ENCODE measurements around the gene SAP25. TPM values are rescaled to one million over a fixed set of nuclear protein-coding genes. Genes with fewer than 3 reads are reported as not detected.

SAP25 gene
- total RNA-seq, 4 donors from 2014 or later: 0.96 to 52.4 (median 2.7) TPM; not detected in 1

- in situ Hi-C loops (cut with MboI; ENCODE audit: low pct_ligation_motif_present in 1 of 4, low pct_unique_long_range_greater_than_20kb in 1 of 4, low sequenced_read_pairs in 3 of 4) (loop anchor here in 2 of 4 donors (10.0 to 25.0 kb wide), 2 partner anchors 88 to 101 kb away; partner anchors contain the start of genes GIGYF1 (in 1 of the 2) and GNB2 (in 1 of the 2)), intact Hi-C loops (cut with DNase I; ENCODE audit: low total_unique reads) (no loop called here)
- peak within 1 kb of the TSS; percentile 97 to 99 (median 98) for H3K27ac ChIP-seq
- no peaks in the 10 kb centered on the region for H3K9me3 ChIP-seq
- no peak for TF ChIP-seq CTCF (IDR thresholded peaks at IDR 0.05)
- TF ChIP-seq POLR2AphosphoS5 (IDR thresholded peaks at IDR 0.05): peak in 2 of 3 donors; percentile 28 to 64
- H3K4me3 ChIP-seq: peak within 1 kb of the TSS; percentile 82 to 100 (median 96)
- no peaks in the 10 kb centered on the region for H3K27me3 ChIP-seq
- peak; percentile 100 for DNase-seq
- peaks cover 0 to 7% (median 3%) of the 10 kb centered on the region in 4 donors for H3K36me3 ChIP-seq
- WGBS, 2 donors (ENCODE audit: low coverage in 1 of 2): 0% methylated on average over 48 of the region's 53 CpGs; no CpG with 5 or more reads in 1 of the 2 donors
- H3K4me1 ChIP-seq: peaks cover 9 to 40% (median 33%) of the 10 kb centered on the region in 4 donors
These were observed 12.7 kb upstream of the SAP25 start, which contains the start of gene FBXO24 for GRCh38 chr7:100586266-100587025. Gene FBXO24 (plus strand): TSS chr7:100586328. CDS start chr7:100586626, 298 bp downstream.

- H3K27me3 ChIP-seq: no peaks in the 10 kb centered on the region
- H3K36me3 ChIP-seq: peaks cover 0 to 14% (median 7%) of the 10 kb centered on the region in 4 donors
- in situ Hi-C loops (cut with MboI; ENCODE audit: low pct_ligation_motif_present in 1 of 4, low pct_unique_long_range_greater_than_20kb in 1 of 4, low sequenced_read_pairs in 3 of 4) (loop anchor here in 2 of 4 donors (10.0 to 25.0 kb wide), 2 partner anchors 89 to 102 kb away; partner anchors contain the start of genes GIGYF1 (in 1 of the 2) and GNB2 (in 1 of the 2)), intact Hi-C loops (cut with DNase I; ENCODE audit: low total_unique reads) (no loop called here)
- no peaks in the 10 kb centered on the region for H3K9me3 ChIP-seq
- H3K4me3 ChIP-seq: peak within 1 kb of the TSS; percentile 82 to 100 (median 96)
- peak; percentile 74 for TF ChIP-seq EP300 (IDR thresholded peaks at IDR 0.05; ENCODE audit: low read depth)
- TF ChIP-seq POLR2AphosphoS5 (IDR thresholded peaks at IDR 0.05): peak; percentile 98 to 99 (median 99)
- TF ChIP-seq POLR2A (IDR thresholded peaks at IDR 0.05): peak; percentile 99
- peak in 3 of 5 experiments; percentile 4 to 31 (median 7) for TF ChIP-seq CTCF (IDR thresholded peaks at IDR 0.05)
- WGBS, 2 donors (ENCODE audit: low coverage in 1 of 2): 0 to 1% methylated on average over 13 to 42 of the region's 61 CpGs
- peak; percentile 77 for DNase-seq
- peak within 1 kb of the TSS; percentile 97 to 99 (median 98) for H3K27ac ChIP-seq
- peaks cover 9 to 40% (median 33%) of the 10 kb centered on the region in 4 donors for H3K4me1 ChIP-seq
These were observed 12.0 kb upstream of the SAP25 start, which contains the start of gene LRCH4 for GRCh38 chr7:100585511-100586265. Gene LRCH4 (minus strand): TSS chr7:100586129. CDS start chr7:100586100, 29 bp downstream.

- TF ChIP-seq EP300 (IDR thresholded peaks at IDR 0.05; ENCODE audit: low read depth) (no peak), POLR2A (IDR thresholded peaks at IDR 0.05) (peak; percentile 44), POLR2AphosphoS5 (IDR thresholded peaks at IDR 0.05) (peak in 2 of 3 donors; percentile 11 to 54)
- intact Hi-C loops (cut with DNase I; ENCODE audit: low total_unique reads): loop anchor here (5.0 kb wide), 1 partner anchor 87 kb away; the partner anchor contains the start of gene GNB2
- Histone ChIP-seq H3K4me3 (peak overlapping the region; percentile 82 to 100 (median 96)), H3K27me3 (no peaks in the 10 kb centered on the region), H3K4me1 (peaks cover 9 to 40% (median 33%) of the 10 kb centered on the region in 4 donors), H3K27ac (peak overlapping the region; percentile 97 to 99 (median 98)), H3K9me3 (no peaks in the 10 kb centered on the region), H3K36me3 (peaks cover 0 to 14% (median 7%) of the 10 kb centered on the region in 4 donors)
- in situ Hi-C loops (cut with MboI; ENCODE audit: low pct_ligation_motif_present in 1 of 4, low pct_unique_long_range_greater_than_20kb in 1 of 4, low sequenced_read_pairs in 3 of 4): loop anchor here in 2 of 4 donors (10.0 to 25.0 kb wide), 2 partner anchors 90 to 102 kb away; partner anchors contain the start of genes GIGYF1 (in 1 of the 2) and GNB2 (in 1 of the 2)
- 2 to 3% methylated on average over 9 to 20 of the region's 20 CpGs for WGBS, 2 donors (ENCODE audit: low coverage in 1 of 2)
- DNase-seq: peak; percentile 79
These were observed 11.2 kb upstream of the SAP25 start for GRCh38 chr7:100584683-100585510.

Measured in transverse colon (tissue), 4 donors.